ENCODE data around the gene TMEM209.

DNA sequence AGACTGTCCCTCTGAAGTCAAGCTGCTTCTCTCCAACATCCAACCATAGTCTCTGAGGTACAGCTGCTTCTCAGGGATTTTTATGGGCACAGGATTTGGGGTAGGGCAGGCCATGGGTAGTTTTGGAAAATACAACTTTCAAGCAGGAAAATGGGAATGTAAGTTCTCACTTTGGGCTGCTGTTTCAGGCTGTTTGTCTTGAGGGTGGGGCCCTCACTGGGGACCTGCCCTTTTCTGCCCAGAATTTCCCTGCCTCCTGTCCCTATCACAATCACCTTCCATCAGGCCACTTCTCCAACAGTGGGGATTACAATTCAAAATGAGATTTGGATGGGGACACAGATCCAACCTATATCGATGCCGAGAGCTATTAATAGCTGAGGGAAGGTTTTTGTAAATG, 27.0 kb upstream of the TMEM209 start:
- no peak for TF ChIP-seq EZH2 (IDR thresholded peaks at IDR 0.05; ENCODE audit: insufficient read depth, poor library complexity, severe bottlenecking)
- no peak for TF ChIP-seq EZH2phosphoT487 (IDR thresholded peaks at IDR 0.05; ENCODE audit: insufficient read depth, low read depth)
